Measurements from ENCODE around the gene GUCA1C.

GUCA1C gene

GRCh38 chr3:108953700-108954099, at the start of gene GUCA1C:
Gene GUCA1C (minus strand): TSS chr3:108953879. CDS start chr3:108953762, 117 bp downstream.
- no peak for DNase-seq

GRCh38 chr3:108998436-108998835, 44.8 kb upstream of the GUCA1C start:
- no peak for DNase-seq

- DNase-seq = no peak
These were observed 32.2 kb upstream of the GUCA1C start for GRCh38 chr3:108985844-108986243.

GRCh38 chr3:108983051-108983450, 29.4 kb upstream of the GUCA1C start:
- no peak for DNase-seq

GRCh38 chr3:108976058-108976457, 22.4 kb upstream of the GUCA1C start:
- no peak for DNase-seq

GRCh38 chr3:108973019-108973418, 19.3 kb upstream of the GUCA1C start:
- DNase-seq = no peak

- DNase-seq = no peak
These were observed 18.8 kb upstream of the GUCA1C start for GRCh38 chr3:108972482-108972881.

GRCh38 chr3:108970561-108970960, 16.9 kb upstream of the GUCA1C start:
- no peak for DNase-seq

- no peak for DNase-seq
These were observed 13.1 kb upstream of the GUCA1C start for GRCh38 chr3:108966773-108967172.

- DNase-seq = no peak
These were observed 5.3 kb upstream of the GUCA1C start for GRCh38 chr3:108959017-108959416.

GRCh38 chr3:108953210-108953609, 469 bp downstream of the GUCA1C start:
- no peak for DNase-seq

GRCh38 chr3:108951820-108952501, 1.7 kb downstream of the GUCA1C start:
- DNase-seq = no peak

GRCh38 chr3:108947855-108948254, 5.8 kb downstream of the GUCA1C start:
- no peak for DNase-seq

- DNase-seq = no peak
These were observed 7.1 kb downstream of the GUCA1C start for GRCh38 chr3:108946292-108947285.

- DNase-seq = no peak
These were observed 13.0 kb downstream of the GUCA1C start for GRCh38 chr3:108940568-108941263.

GRCh38 chr3:108940166-108940565, 13.5 kb downstream of the GUCA1C start:
- no peak for DNase-seq

- no peak for DNase-seq
These were observed 16.6 kb downstream of the GUCA1C start for GRCh38 chr3:108936924-108937689.

- no peak for DNase-seq
These were observed 22.6 kb downstream of the GUCA1C start for GRCh38 chr3:108931035-108931434.

GRCh38 chr3:108918866-108919265, 34.8 kb downstream of the GUCA1C start:
- no peak for DNase-seq

GRCh38 chr3:108914774-108915641, 38.7 kb downstream of the GUCA1C start:
- peak; percentile 39 for DNase-seq

GRCh38 chr3:108909799-108910198, 43.9 kb downstream of the GUCA1C start:
- no peak for DNase-seq

- no peak for DNase-seq
These were observed 46.5 kb downstream of the GUCA1C start for GRCh38 chr3:108907194-108907593.

Data from inflammatory macrophage treated with lipopolysaccharide for 4 hours (primary cell).